Measurements from ENCODE around the gene CASQ2. TPM values are rescaled to one million over a fixed set of nuclear protein-coding genes. Genes with fewer than 3 reads are reported as not detected.

The CASQ2 gene
- total RNA-seq, 1 experiment from 2014 or later = not detected

GRCh38 chr1:115726570-115726969, 41.9 kb downstream of the CASQ2 start:
- H3K4me3 Mint-ChIP-seq (ENCODE audit: unreplicated experiment) = no peak overlapping the region
- intact Hi-C loops (cut with micrococcal nuclease) = no loop called here
- no peak for TF ChIP-seq CTCF (IDR thresholded peaks at IDR 0.05; ENCODE audit: unreplicated experiment)
- ChIA-PET CTCF (interaction anchor here (0.8 to 1.1 kb wide), 2 partner anchors 20 to 84 kb away, joined by 3 to 4 read pairs; no protein-coding TSS in a partner anchor), POLR2A (no interaction called here)
- H3K27me3 Mint-ChIP-seq (ENCODE audit: insufficient read depth, unreplicated experiment) = no peaks in the 10 kb centered on the region
- BruUV-seq (replicated peaks) = no TSS peak
- H3K36me3 Mint-ChIP-seq (ENCODE audit: insufficient read depth, unreplicated experiment) = no peaks in the 10 kb centered on the region
- no peak for DNase-seq (ENCODE audit: unreplicated experiment)
- H3K9me3 Mint-ChIP-seq (ENCODE audit: unreplicated experiment) = no peaks in the 10 kb centered on the region
- H3K27ac Mint-ChIP-seq (ENCODE audit: low read depth, unreplicated experiment) = no peak overlapping the region
- peaks cover 17% of the 10 kb centered on the region for H3K4me1 Mint-ChIP-seq (ENCODE audit: insufficient read depth, unreplicated experiment)

- H3K9me3 Mint-ChIP-seq (ENCODE audit: unreplicated experiment) = no peaks in the 10 kb centered on the region
- intact Hi-C loops (cut with micrococcal nuclease) = no loop called here
- H3K4me1 Mint-ChIP-seq (ENCODE audit: insufficient read depth, unreplicated experiment) = peaks cover 17% of the 10 kb centered on the region
- no peak overlapping the region for H3K4me3 Mint-ChIP-seq (ENCODE audit: unreplicated experiment)
- H3K36me3 Mint-ChIP-seq (ENCODE audit: insufficient read depth, unreplicated experiment) = no peaks in the 10 kb centered on the region
- ChIA-PET CTCF (interaction anchor here (0.8 to 1.1 kb wide), 3 partner anchors 19 to 117 kb away, joined by 3 to 4 read pairs (median 3); no protein-coding TSS in a partner anchor), POLR2A (no interaction called here)
- no peak overlapping the region for H3K27ac Mint-ChIP-seq (ENCODE audit: low read depth, unreplicated experiment)
- BruUV-seq (replicated peaks) = no TSS peak
- no peak for DNase-seq (ENCODE audit: unreplicated experiment)
- no peaks in the 10 kb centered on the region for H3K27me3 Mint-ChIP-seq (ENCODE audit: insufficient read depth, unreplicated experiment)
- no peak for TF ChIP-seq CTCF (IDR thresholded peaks at IDR 0.05; ENCODE audit: unreplicated experiment)
Observed at GRCh38 chr1:115726161-115726560, 42.4 kb downstream of the CASQ2 start.

- Mint-ChIP-seq H3K4me3 (ENCODE audit: unreplicated experiment) (no peak overlapping the region), H3K27ac (ENCODE audit: low read depth, unreplicated experiment) (no peak overlapping the region), H3K4me1 (ENCODE audit: insufficient read depth, unreplicated experiment) (peaks cover 17% of the 10 kb centered on the region), H3K27me3 (ENCODE audit: insufficient read depth, unreplicated experiment) (no peaks in the 10 kb centered on the region), H3K36me3 (ENCODE audit: insufficient read depth, unreplicated experiment) (no peaks in the 10 kb centered on the region), H3K9me3 (ENCODE audit: unreplicated experiment) (no peaks in the 10 kb centered on the region)
- ChIA-PET CTCF (interaction anchor here (0.7 to 1.7 kb wide), 7 partner anchors 18 to 117 kb away, joined by 3 to 12 read pairs (median 4); no protein-coding TSS in a partner anchor), POLR2A (interaction anchor here (0.6 kb wide), 1 partner anchor 35 kb away, joined by 3 read pairs; no protein-coding TSS in a partner anchor)
- no TSS peak for BruUV-seq (replicated peaks)
- no peak for TF ChIP-seq CTCF (IDR thresholded peaks at IDR 0.05; ENCODE audit: unreplicated experiment)
- intact Hi-C loops (cut with micrococcal nuclease) = no loop called here
- no peak for DNase-seq (ENCODE audit: unreplicated experiment)
Observed at GRCh38 chr1:115725600-115725999, 42.9 kb downstream of the CASQ2 start.

GRCh38 chr1:115723756-115724155, 44.8 kb downstream of the CASQ2 start:
- no peak for TF ChIP-seq CTCF (IDR thresholded peaks at IDR 0.05; ENCODE audit: unreplicated experiment)
- intact Hi-C loops (cut with micrococcal nuclease) = no loop called here
- POLR2A ChIA-PET = interaction anchor here (0.6 kb wide), 1 partner anchor 10 kb away, joined by 4 read pairs; no protein-coding TSS in a partner anchor
- Mint-ChIP-seq H3K9me3 (ENCODE audit: unreplicated experiment) (no peaks in the 10 kb centered on the region), H3K27ac (ENCODE audit: low read depth, unreplicated experiment) (no peak overlapping the region), H3K27me3 (ENCODE audit: insufficient read depth, unreplicated experiment) (no peaks in the 10 kb centered on the region), H3K4me3 (ENCODE audit: unreplicated experiment) (no peak overlapping the region), H3K36me3 (ENCODE audit: insufficient read depth, unreplicated experiment) (no peaks in the 10 kb centered on the region), H3K4me1 (ENCODE audit: insufficient read depth, unreplicated experiment) (peaks cover 17% of the 10 kb centered on the region)
- no peak for DNase-seq (ENCODE audit: unreplicated experiment)
- CTCF ChIA-PET = interaction anchor here (0.9 to 1.7 kb wide), 5 partner anchors 10 to 48 kb away, joined by 3 to 12 read pairs (median 5); partner anchors contain the start of gene CASQ2
- BruUV-seq (replicated peaks) = no TSS peak
